SK-N-SH (cell line): ENCODE results near the gene MAN2C1. TPM values are rescaled to one million over a fixed set of nuclear protein-coding genes. Genes with fewer than 3 reads are reported as not detected.

Experiments
- CTCF ChIA-PET: fragments of 300-600, 350-600 bp; formaldehyde crosslinking; extraction: SDS; loops from one replicate; lab custom pipeline; 2021; lab: Yijun Ruan, JAX
- POLR2A ChIA-PET: fragments of 350-600 bp; sonication (Branson Sonifier 250); formaldehyde crosslinking; extraction: SDS; loops from one replicate; lab custom pipeline; 2020; ENCODE audit warnings: antibody characterized with exemption, inconsistent platforms; lab: Yijun Ruan, JAX
- DNase-seq: peaks from one replicate; pipeline ENCODE4 v3.0.0; 2012
- H2AFZ ChIP-seq: fragments of 200-600 bp; sonication (generic); 2 replicates; pipeline ENCODE4 v1.8.1; 2016; ENCODE audit warnings: antibody characterized with exemption, mild to moderate bottlenecking, low read depth
- H3F3A ChIP-seq: fragments of 200-600 bp; sonication (generic); replicated peaks from 2 replicates; pipeline ENCODE3; 2016; ENCODE audit warnings: antibody characterized with exemption, mild to moderate bottlenecking; ENCODE audit not compliant: insufficient read depth
- H3K27ac ChIP-seq, 2 experiments: fragments of 200-500 bp in 1 of 2; fragments of 200-600 bp in 1 of 2; sonication (Bioruptor generic) in 1 of 2; sonication (generic), shearing (Covaris generic) in 1 of 2; 2 replicates each; pipeline versions ENCODE4 v1.5.1 to v1.6.1; 2014 to 2016; ENCODE audit warnings: low read depth in 2 of 2, inconsistent platforms in 1 of 2, low read length in 1 of 2, mild to moderate bottlenecking in 1 of 2, mixed read lengths in 1 of 2
- H3K27me3 ChIP-seq: fragments of 200-600 bp; sonication (generic), shearing (Covaris generic); 2 replicates; pipeline ENCODE4 v1.6.1; 2016; ENCODE audit warnings: mixed run types; ENCODE audit not compliant: insufficient read depth
- H3K36me3 ChIP-seq, 2 experiments: fragments of 200-500 bp in 1 of 2; fragments of 200-600 bp in 1 of 2; sonication (Bioruptor generic) in 1 of 2; sonication (generic) in 1 of 2; replicated peaks in 1 of 2; 2 replicates each; pipeline versions ENCODE3 to v1.5.1; 2014 to 2016; ENCODE audit warnings: low read length in 1 of 2, mild to moderate bottlenecking in 1 of 2; ENCODE audit not compliant: insufficient read depth in 2 of 2, control insufficient read depth in 1 of 2
- H3K4me1 ChIP-seq, 2 experiments: fragments of 200-500 bp in 1 of 2; fragments of 200-600 bp in 1 of 2; sonication (Bioruptor generic) in 1 of 2; sonication (generic), shearing (Covaris generic) in 1 of 2; 2 replicates each; pipeline versions ENCODE4 v1.5.1 to v1.6.1; 2014 to 2016; ENCODE audit warnings: low read depth in 1 of 2, low read length in 1 of 2, mixed run types in 1 of 2; ENCODE audit not compliant: insufficient read depth in 2 of 2, control insufficient read depth in 1 of 2
- H3K4me2 ChIP-seq: fragments of 200-600 bp; sonication (generic), shearing (Covaris generic); 2 replicates; pipeline ENCODE4 v1.6.1; 2017; ENCODE audit warnings: mixed run types
- H3K4me3 ChIP-seq, 2 experiments: fragments of 200-500 bp in 1 of 2; fragments of 200-600 bp in 1 of 2; sonication (Bioruptor generic) in 1 of 2; sonication (generic), shearing (Covaris generic) in 1 of 2; 2 replicates each; pipeline versions ENCODE4 v1.5.1 to v1.8.1; 2014 to 2016; ENCODE audit warnings: low read depth in 2 of 2, inconsistent platforms in 1 of 2, low read length in 1 of 2, mild to moderate bottlenecking in 1 of 2, mixed read lengths in 1 of 2, moderate library complexity in 1 of 2
- H3K79me2 ChIP-seq: fragments of 200-600 bp; sonication (generic); 2 replicates; pipeline ENCODE4 v1.8.1; 2017; ENCODE audit warnings: mild to moderate bottlenecking; ENCODE audit not compliant: insufficient read depth
- H3K9ac ChIP-seq: fragments of 200-600 bp; sonication (generic); 2 replicates; pipeline ENCODE4 v1.6.1; 2017; ENCODE audit warnings: mixed run types
- H3K9me2 ChIP-seq: fragments of 200-600 bp; sonication (generic); 2 replicates; pipeline ENCODE4 v1.6.1; 2017; ENCODE audit warnings: mixed run types
- H3K9me3 ChIP-seq: fragments of 200-600 bp; sonication (generic); 2 replicates; pipeline ENCODE4 v1.6.1; 2017; ENCODE audit warnings: mixed run types, mild to moderate bottlenecking, moderate library complexity
- H4K20me1 ChIP-seq: fragments of 200-600 bp; sonication (generic); 2 replicates; pipeline ENCODE4 v1.6.1; 2017; ENCODE audit warnings: mild to moderate bottlenecking, mixed run types; ENCODE audit not compliant: insufficient read depth
- CHD2 ChIP-seq: fragments of 150-350 bp; IDR thresholded peaks from 2 replicates; pipeline ENCODE4 v1.6.1; 2018; ENCODE audit warnings: low read length; ENCODE audit not compliant: partially characterized antibody
- ELF1 ChIP-seq: IDR thresholded peaks from 2 replicates; pipeline ENCODE4 v1.4.0; 2012
- EP300 ChIP-seq, 2 experiments: IDR thresholded peaks; 2 replicates each; pipeline versions ENCODE4 v1.4.0 to v1.6.1; 2012; ENCODE audit warnings: borderline replicate concordance in 1 of 2, low read depth in 1 of 2, low read length in 1 of 2
- EZH2phosphoT487 ChIP-seq: fragments of 200-600 bp; sonication (generic); IDR thresholded peaks from 2 replicates; pipeline ENCODE4 v1.6.1; 2017; ENCODE audit warnings: low read depth, mixed run types, mild to moderate bottlenecking, antibody characterized with exemption, moderate library complexity, borderline replicate concordance
- FOXJ3 ChIP-seq: sonication (generic); formaldehyde crosslinking; IDR thresholded peaks from 2 replicates; pipeline ENCODE4 v1.5.1; 2020; ENCODE audit warnings: mild to moderate bottlenecking, missing genetic modification reagents
- JUND ChIP-seq: IDR thresholded peaks from 2 replicates; pipeline ENCODE4 v1.4.0; 2012
- MEF2A ChIP-seq: IDR thresholded peaks from 2 replicates; pipeline ENCODE4 v1.4.0; 2012; ENCODE audit warnings: low read depth, borderline replicate concordance
- MXI1 ChIP-seq: IDR thresholded peaks from 2 replicates; pipeline ENCODE4 v1.6.1; 2012; ENCODE audit warnings: mild to moderate bottlenecking, low read depth, low read length, improper control_type of control experiment
- NFIC ChIP-seq: IDR thresholded peaks from 2 replicates; pipeline ENCODE4 v1.4.0; 2012; ENCODE audit warnings: borderline replicate concordance
- PBX3 ChIP-seq: IDR thresholded peaks from 2 replicates; pipeline ENCODE4; 2012
- POLR2AphosphoS5 ChIP-seq: IDR thresholded peaks from 2 replicates; pipeline ENCODE4 v1.6.1; 2012; ENCODE audit warnings: low read depth, low read length
- REST ChIP-seq: IDR thresholded peaks from 2 replicates; pipeline ENCODE4 v1.6.1; 2012; ENCODE audit warnings: mild to moderate bottlenecking, low read depth, low read length, moderate library complexity
- RFX5 ChIP-seq: IDR thresholded peaks from 2 replicates; pipeline ENCODE4 v1.6.1; 2012; ENCODE audit warnings: mild to moderate bottlenecking, improper control_type of control experiment, low read length
- RXRA ChIP-seq: IDR thresholded peaks from 2 replicates; pipeline ENCODE4 v1.4.0; 2012; ENCODE audit warnings: low read depth, mild to moderate bottlenecking, borderline replicate concordance
- SIN3A ChIP-seq: IDR thresholded peaks from 2 replicates; pipeline ENCODE4 v1.6.1; 2012; ENCODE audit warnings: low read depth, mild to moderate bottlenecking, low read length, moderate library complexity, borderline replicate concordance
- TAF1 ChIP-seq: IDR thresholded peaks from 2 replicates; pipeline ENCODE4 v1.6.1; 2012; ENCODE audit warnings: low read depth, mild to moderate bottlenecking, low read length, moderate library complexity, borderline replicate concordance
- USF1 ChIP-seq: IDR thresholded peaks from 2 replicates; pipeline ENCODE4 v1.4.0; 2012; ENCODE audit warnings: low read depth, borderline replicate concordance
- USF2 ChIP-seq: fragments of 150-350 bp; IDR thresholded peaks from 2 replicates; pipeline ENCODE4 v1.6.1; 2017; ENCODE audit warnings: antibody characterized with exemption, low read length, low read depth, borderline replicate concordance
- YY1 ChIP-seq: IDR thresholded peaks from 2 replicates; pipeline ENCODE4 v1.4.0; 2012; ENCODE audit warnings: low read depth, mild to moderate bottlenecking
- WGBS: methylation state at CpG from one replicate; pipeline ENCODE4 v1.1.6; 2017; ENCODE audit warnings: low lambda C conversion rate; 5-methylcytosine and 5-hydroxymethylcytosine counted together
- polyA plus RNA-seq, 3 experiments: library from polyadenylated mRNA; depleted of rRNA; stranded (reverse); fragments of >200 nt; gene quantifications; 2 replicates each; pipeline ENCODE4 v1.2.3, GENCODE V29; 2012

MAN2C1 gene
- polyA plus RNA-seq, 1 of the 3 experiments (the other 2 are of a cell fraction) = 132 TPM

- Histone ChIP-seq H3K27ac (no peak overlapping the region), H3K9ac (no peak overlapping the region), H3K27me3 (no peaks in the 10 kb centered on the region), H3K9me3 (no peaks in the 10 kb centered on the region), H3K4me1 (peaks cover 0 to 8% of the 10 kb centered on the region in 2 experiments; a peak in 3 of 4 replicates), H3K9me2 (no peaks in the 10 kb centered on the region), H3K4me3 (no peak overlapping the region), H3K36me3 (peaks cover 0 to 16% of the 10 kb centered on the region in 2 experiments), H4K20me1 (no peaks in the 10 kb centered on the region), H3F3A (peaks cover 6% of the 10 kb centered on the region), H3K79me2 (peaks cover 17% of the 10 kb centered on the region), H3K4me2 (no peak overlapping the region), H2AFZ (no peak overlapping the region)
- DNase-seq = no peak
- TF ChIP-seq EZH2phosphoT487 (no peak), MXI1 (no peak), RXRA (no peak), USF2 (no peak), CHD2 (no peak), MEF2A (no peak), PBX3 (no peak), JUND (no peak), SIN3A (no peak), RFX5 (no peak), ELF1 (no peak)
- ChIA-PET POLR2A (no interaction called here), CTCF (interaction anchor here (0.8 to 1.0 kb wide), 3 partner anchors 22 to 309 kb away, joined by 3 to 4 read pairs (median 3); no protein-coding TSS in a partner anchor)
- WGBS = 81% methylated on average over 4 of the region's 11 CpGs
These were observed 29.7 kb downstream of the MAN2C1 start for GRCh38 chr15:75338661-75339240.

GRCh38 chr15:75335705-75336355 is 32.6 kb downstream of the MAN2C1 start, which contains the start of gene COMMD4:
Gene COMMD4, plus strand, starts transcription at chr15:75336063. Its CDS starts 27 bp downstream, at chr15:75336090.
- peak; percentile 87 for DNase-seq
- Histone ChIP-seq H3K4me3 (peak within 1 kb of the TSS; percentile 73 to 90), H3K27ac (peak within 1 kb of the TSS; percentile 47 to 64), H3K4me1 (peaks cover 0 to 8% of the 10 kb centered on the region in 2 experiments; a peak in 3 of 4 replicates), H3K79me2 (peaks cover 17% of the 10 kb centered on the region), H3K27me3 (no peaks in the 10 kb centered on the region), H3F3A (no peaks in the 10 kb centered on the region), H3K4me2 (peak within 1 kb of the TSS; percentile 93), H3K9ac (peak within 1 kb of the TSS; percentile 95), H2AFZ (peak within 1 kb of the TSS; percentile 100), H4K20me1 (no peaks in the 10 kb centered on the region), H3K9me2 (no peaks in the 10 kb centered on the region), H3K9me3 (no peaks in the 10 kb centered on the region), H3K36me3 (peaks cover 0 to 9% of the 10 kb centered on the region in 2 experiments)
- 2% methylated on average over 37 of the region's 42 CpGs for WGBS
- ChIA-PET CTCF (interaction anchor here (1.1 to 1.8 kb wide), 3 partner anchors 13 to 32 kb away, joined by 4 read pairs; no protein-coding TSS in a partner anchor), POLR2A (interaction anchor here (0.9 to 1.4 kb wide), 3 partner anchors 12 to 33 kb away, joined by 3 to 7 read pairs (median 6); partner anchors contain the start of genes MAN2C1 and NEIL1)
- peak; percentile 21; the same call in 1 of the 2 replicates for TF ChIP-seq REST
- TF ChIP-seq EP300 (IDR thresholded peaks at IDR 0.05; ENCODE audit: borderline replicate concordance in 1 of 2, low read depth in 1 of 2, low read length in 1 of 2) = peak in 1 of 2 experiments; percentile 65; a peak in 1 of 4 replicates
- TF ChIP-seq USF1 = peak; percentile 99
- peak; percentile 49; the same call in 1 of the 2 replicates for TF ChIP-seq YY1
- TF ChIP-seq JUND = peak; percentile 16; the same call in 1 of the 2 replicates
- peak; percentile 42; the same call in 1 of the 2 replicates for TF ChIP-seq NFIC
- peak; percentile 81 for TF ChIP-seq CHD2
- TF ChIP-seq SIN3A = peak; percentile 89
- peak; percentile 86 for TF ChIP-seq POLR2AphosphoS5
- TF ChIP-seq TAF1 = peak; percentile 53; the same call in 1 of the 2 replicates
- peak; percentile 87 for TF ChIP-seq ELF1
- TF ChIP-seq FOXJ3 = no peak
